HepG2 (cell line): ENCODE results near the gene CPNE4. TPM values are rescaled to one million over a fixed set of nuclear protein-coding genes. Genes with fewer than 3 reads are reported as not detected.

ENCODE experiments used
- ARID5B ChIP-seq: IDR thresholded peaks from 2 replicates; pipeline ENCODE4 v1.4.0; 2020; ENCODE audit warnings: mild to moderate bottlenecking, missing genetic modification reagents
- LCORL ChIP-seq, 2 experiments: fragments of 450-650 bp in 1 of 2; sonication (generic) in 1 of 2; formaldehyde crosslinking in 1 of 2; IDR thresholded peaks; 2 replicates each; pipeline versions ENCODE4 v1.5.0 to v1.6.1; 2017 to 2020; ENCODE audit warnings: antibody characterized with exemption in 1 of 2, missing genetic modification reagents in 1 of 2
- REPIN1 ChIP-seq: sonication (generic); formaldehyde crosslinking; IDR thresholded peaks from 2 replicates; pipeline ENCODE4 v1.8.0; 2022; ENCODE audit warnings: missing genetic modification reagents, low read depth, mild to moderate bottlenecking, borderline replicate concordance
- SPEN ChIP-seq: sonication (generic); formaldehyde crosslinking; IDR thresholded peaks from 2 replicates; pipeline ENCODE4 v1.5.1; 2020; ENCODE audit warnings: low read depth, mild to moderate bottlenecking, missing genetic modification reagents
- ZBTB4 ChIP-seq: sonication (generic); formaldehyde crosslinking; IDR thresholded peaks from 2 replicates; pipeline ENCODE4 v1.4.0; 2020; ENCODE audit warnings: missing genetic modification reagents, mild to moderate bottlenecking, borderline replicate concordance
- ZNF441 ChIP-seq: sonication (generic); formaldehyde crosslinking; IDR thresholded peaks from 2 replicates; pipeline ENCODE4 v1.7.0; 2021; ENCODE audit warnings: missing genetic modification reagents, borderline replicate concordance
- ZNF556 ChIP-seq: sonication (generic); formaldehyde crosslinking; IDR thresholded peaks from 2 replicates; pipeline ENCODE4 v1.4.0; 2020; ENCODE audit warnings: mild to moderate bottlenecking, missing genetic modification reagents, borderline replicate concordance
- polyA plus RNA-seq, 8 experiments: library from polyadenylated mRNA; depleted of rRNA in 3 of 8; stranded (reverse) in 7 of 8; unstranded in 1 of 8; fragments of >200 nt; fragmentation: Illumina TruSeq in 4 of 8; extraction: Trizol in 4 of 8; gene quantifications; 2 replicates each; pipeline versions ENCODE4 v1.2.1 to v1.2.3, GENCODE V29; 2011 to 2016; ENCODE audit warnings: low read depth in 4 of 8, missing spikeins in 1 of 8, mixed read lengths in 1 of 8; ENCODE audit not compliant: insufficient read depth in 1 of 8
- total RNA-seq, 5 experiments: library from RNA; depleted of rRNA; stranded (reverse); fragments of >200 nt; fragmentation: Illumina TruSeq; extraction: Trizol; gene quantifications; 2 replicates each; pipeline ENCODE4 v1.2.3, GENCODE V29; 2016; ENCODE audit warnings: low read depth in 1 of 5
- TF ChIP-seq, protein P1 (sequence below): sonication (generic); formaldehyde crosslinking; IDR thresholded peaks from 2 replicates; pipeline ENCODE4 v1.8.0; 2023; ENCODE audit warnings: mild to moderate bottlenecking, missing genetic modification reagents
- TF ChIP-seq, protein P2 (sequence below): sonication (generic); formaldehyde crosslinking; IDR thresholded peaks from 2 replicates; pipeline ENCODE4 v1.4.0; 2020; ENCODE audit warnings: missing genetic modification reagents
- TF ChIP-seq, protein P3 (sequence below): sonication (generic); formaldehyde crosslinking; IDR thresholded peaks from 2 replicates; pipeline ENCODE4 v1.5.1; 2020; ENCODE audit warnings: missing genetic modification reagents, mild to moderate bottlenecking, borderline replicate concordance

CPNE4 gene
- total and polyA plus RNA-seq, 2 of the 13 experiments (the other 11 are each of a cell fraction or from before 2014, with no cell fraction given): not detected

DNA sequence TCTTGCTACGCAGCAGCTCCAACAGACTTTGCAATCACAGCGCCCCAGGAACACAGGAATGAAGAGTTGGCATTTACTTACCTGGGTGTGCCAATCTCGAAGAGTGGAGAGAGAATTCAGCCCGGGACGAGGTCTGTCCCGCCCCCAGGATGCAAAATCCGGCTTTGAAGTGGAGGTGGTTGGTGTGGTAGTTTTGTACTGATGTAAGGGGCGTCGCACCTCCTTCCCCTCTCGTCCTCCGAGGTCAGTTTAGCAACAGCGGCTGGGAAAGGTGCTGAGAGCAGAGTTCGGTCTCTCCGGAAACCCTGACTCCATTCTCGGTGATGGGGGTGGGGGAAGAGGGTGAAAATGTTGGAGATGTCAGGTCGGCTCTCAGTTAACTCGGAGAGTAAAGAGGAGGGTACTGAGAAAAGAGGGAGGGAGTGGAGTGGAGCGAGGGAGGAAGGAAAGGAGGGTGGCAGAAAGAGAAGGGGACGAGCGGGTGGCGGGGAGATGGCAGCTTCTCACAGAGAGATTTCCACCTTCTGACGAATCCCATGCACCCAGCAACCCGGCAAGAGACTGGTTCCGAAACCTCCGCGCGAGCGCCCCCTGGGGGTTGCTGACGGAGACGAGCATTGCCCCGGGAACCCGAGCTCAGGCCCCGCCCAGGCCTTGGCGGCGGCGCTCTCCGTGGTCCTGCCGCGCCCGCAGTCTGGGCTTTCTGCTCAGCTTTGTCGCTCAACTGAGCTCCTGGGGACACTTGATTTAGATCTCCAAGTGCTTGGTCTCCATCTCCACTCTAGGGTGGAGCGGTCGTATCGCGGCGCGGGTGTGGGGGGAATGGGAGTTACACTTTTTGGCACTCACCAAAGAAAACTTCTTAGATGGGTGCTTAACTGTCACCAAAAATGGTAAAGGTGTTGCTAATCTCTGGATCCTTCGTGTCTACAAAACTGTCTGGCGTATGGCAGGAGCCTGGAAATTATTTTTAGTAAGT lies at the start of gene CPNE4 (continued):
- peak; percentile 71 for TF ChIP-seq ARID5B (CRISPR knock-in tag)
- no peak for TF ChIP-seq ZBTB4 (CRISPR knock-in tag)
- no peak for TF ChIP-seq ZNF556 (CRISPR knock-in tag)
- TF ChIP-seq, protein P1, sequence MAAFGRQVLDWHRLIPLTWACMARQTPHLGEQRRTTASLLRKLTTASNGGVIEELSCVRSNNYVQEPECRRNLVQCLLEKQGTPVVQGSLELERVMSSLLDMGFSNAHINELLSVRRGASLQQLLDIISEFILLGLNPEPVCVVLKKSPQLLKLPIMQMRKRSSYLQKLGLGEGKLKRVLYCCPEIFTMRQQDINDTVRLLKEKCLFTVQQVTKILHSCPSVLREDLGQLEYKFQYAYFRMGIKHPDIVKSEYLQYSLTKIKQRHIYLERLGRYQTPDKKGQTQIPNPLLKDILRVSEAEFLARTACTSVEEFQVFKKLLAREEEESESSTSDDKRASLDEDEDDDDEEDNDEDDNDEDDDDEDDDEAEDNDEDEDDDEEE: 0 out of 2 replicates have a peak, but pooled peaks have one; percentile 60
- peak; percentile 83; the same call in 1 of the 2 replicates for TF ChIP-seq ZNF441 (CRISPR knock-in tag)
- TF ChIP-seq, protein P2, sequence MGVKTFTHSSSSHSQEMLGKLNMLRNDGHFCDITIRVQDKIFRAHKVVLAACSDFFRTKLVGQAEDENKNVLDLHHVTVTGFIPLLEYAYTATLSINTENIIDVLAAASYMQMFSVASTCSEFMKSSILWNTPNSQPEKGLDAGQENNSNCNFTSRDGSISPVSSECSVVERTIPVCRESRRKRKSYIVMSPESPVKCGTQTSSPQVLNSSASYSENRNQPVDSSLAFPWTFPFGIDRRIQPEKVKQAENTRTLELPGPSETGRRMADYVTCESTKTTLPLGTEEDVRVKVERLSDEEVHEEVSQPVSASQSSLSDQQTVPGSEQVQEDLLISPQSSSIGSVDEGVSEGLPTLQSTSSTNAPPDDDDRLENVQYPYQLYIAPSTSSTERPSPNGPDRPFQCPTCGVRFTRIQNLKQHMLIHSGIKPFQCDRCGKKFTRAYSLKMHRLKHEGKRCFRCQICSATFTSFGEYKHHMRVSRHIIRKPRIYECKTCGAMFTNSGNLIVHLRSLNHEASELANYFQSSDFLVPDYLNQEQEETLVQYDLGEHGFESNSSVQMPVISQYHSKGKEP (CRISPR knock-in tag): peak; percentile 95; the same call in 1 of the 2 replicates
- no peak for TF ChIP-seq LCORL (IDR thresholded peaks at IDR 0.05)
- TF ChIP-seq LCORL (CRISPR knock-in tag; IDR thresholded peaks at IDR 0.05): no peak
- TF ChIP-seq, protein P3, sequence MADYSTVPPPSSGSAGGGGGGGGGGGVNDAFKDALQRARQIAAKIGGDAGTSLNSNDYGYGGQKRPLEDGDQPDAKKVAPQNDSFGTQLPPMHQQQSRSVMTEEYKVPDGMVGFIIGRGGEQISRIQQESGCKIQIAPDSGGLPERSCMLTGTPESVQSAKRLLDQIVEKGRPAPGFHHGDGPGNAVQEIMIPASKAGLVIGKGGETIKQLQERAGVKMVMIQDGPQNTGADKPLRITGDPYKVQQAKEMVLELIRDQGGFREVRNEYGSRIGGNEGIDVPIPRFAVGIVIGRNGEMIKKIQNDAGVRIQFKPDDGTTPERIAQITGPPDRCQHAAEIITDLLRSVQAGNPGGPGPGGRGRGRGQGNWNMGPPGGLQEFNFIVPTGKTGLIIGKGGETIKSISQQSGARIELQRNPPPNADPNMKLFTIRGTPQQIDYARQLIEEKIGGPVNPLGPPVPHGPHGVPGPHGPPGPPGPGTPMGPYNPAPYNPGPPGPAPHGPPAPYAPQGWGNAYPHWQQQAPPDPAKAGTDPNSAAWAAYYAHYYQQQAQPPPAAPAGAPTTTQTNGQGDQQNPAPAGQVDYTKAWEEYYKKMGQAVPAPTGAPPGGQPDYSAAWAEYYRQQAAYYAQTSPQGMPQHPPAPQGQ: no peak
- TF ChIP-seq REPIN1: peak; percentile 82
- TF ChIP-seq SPEN (CRISPR knock-in tag): no peak
